ENCODE measurements around the gene GRIP2. TPM values are rescaled to one million over a fixed set of nuclear protein-coding genes. Genes with fewer than 3 reads are reported as not detected.

The GRIP2 gene
- total RNA-seq, 2 experiments from 2014 or later, result not detected

DNA sequence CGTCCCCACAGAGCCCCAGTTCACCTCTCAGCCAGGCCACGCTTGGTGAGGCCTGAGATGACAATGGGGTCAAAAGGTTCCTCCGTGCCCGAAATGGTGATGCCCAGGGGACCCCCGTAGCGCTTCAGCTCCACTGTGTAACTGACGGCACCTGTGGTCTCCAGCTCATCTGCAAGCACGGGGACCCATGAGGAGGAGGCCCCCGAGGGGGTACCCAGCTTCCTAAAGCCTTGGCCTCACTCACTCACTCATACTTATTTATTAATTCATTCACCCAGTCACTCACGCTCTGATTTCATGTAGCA lies 30.4 kb downstream of the GRIP2 start:
- Mint-ChIP-seq H3K4me3 (no peak overlapping the region), H3K4me1 (ENCODE audit: low read depth) (peaks cover 5% of the 10 kb centered on the region), H3K27ac (no peak overlapping the region), H3K9me3 (no peaks in the 10 kb centered on the region), H3K27me3 (no peaks in the 10 kb centered on the region), H3K36me3 (ENCODE audit: low read depth) (no peaks in the 10 kb centered on the region)
- intact Hi-C loops (cut with DNase I, micrococcal nuclease), result loop anchor here (2.0 to 5.0 kb wide), 2 partner anchors 411 to 413 kb away; no protein-coding TSS in a partner anchor
- CTCF ChIA-PET, result no interaction called here
- ATAC-seq (ENCODE audit: poor library complexity), result no peak
- H3K36me3 ChIP-seq (ENCODE audit: insufficient read depth, low read length), result no peaks in the 10 kb centered on the region
- POLR2A ChIA-PET, result no interaction called here
- peak in 1 of 14 experiments; percentile 30 for DNase-seq
- no peaks in the 10 kb centered on the region for H3K9me3 ChIP-seq (ENCODE audit: control insufficient read depth in 1 of 2, insufficient read depth in 1 of 2, low read length in 2 of 2)
- TF ChIP-seq, protein P1, sequence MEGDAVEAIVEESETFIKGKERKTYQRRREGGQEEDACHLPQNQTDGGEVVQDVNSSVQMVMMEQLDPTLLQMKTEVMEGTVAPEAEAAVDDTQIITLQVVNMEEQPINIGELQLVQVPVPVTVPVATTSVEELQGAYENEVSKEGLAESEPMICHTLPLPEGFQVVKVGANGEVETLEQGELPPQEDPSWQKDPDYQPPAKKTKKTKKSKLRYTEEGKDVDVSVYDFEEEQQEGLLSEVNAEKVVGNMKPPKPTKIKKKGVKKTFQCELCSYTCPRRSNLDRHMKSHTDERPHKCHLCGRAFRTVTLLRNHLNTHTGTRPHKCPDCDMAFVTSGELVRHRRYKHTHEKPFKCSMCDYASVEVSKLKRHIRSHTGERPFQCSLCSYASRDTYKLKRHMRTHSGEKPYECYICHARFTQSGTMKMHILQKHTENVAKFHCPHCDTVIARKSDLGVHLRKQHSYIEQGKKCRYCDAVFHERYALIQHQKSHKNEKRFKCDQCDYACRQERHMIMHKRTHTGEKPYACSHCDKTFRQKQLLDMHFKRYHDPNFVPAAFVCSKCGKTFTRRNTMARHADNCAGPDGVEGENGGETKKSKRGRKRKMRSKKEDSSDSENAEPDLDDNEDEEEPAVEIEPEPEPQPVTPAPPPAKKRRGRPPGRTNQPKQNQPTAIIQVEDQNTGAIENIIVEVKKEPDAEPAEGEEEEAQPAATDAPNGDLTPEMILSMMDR (IDR thresholded peaks at IDR 0.05), result no peak
- no peak overlapping the region for H3K27ac ChIP-seq (ENCODE audit: low read depth in 1 of 2, low read length in 2 of 2)
- H3K27me3 ChIP-seq (ENCODE audit: control insufficient read depth in 1 of 2, insufficient read depth in 2 of 2, low read length in 2 of 2), result no peaks in the 10 kb centered on the region
- H3K4me1 ChIP-seq (ENCODE audit: insufficient read depth, low read length), result peaks cover 5% of the 10 kb centered on the region
- H3K4me3 ChIP-seq (ENCODE audit: low read length), result no peak overlapping the region

DNA sequence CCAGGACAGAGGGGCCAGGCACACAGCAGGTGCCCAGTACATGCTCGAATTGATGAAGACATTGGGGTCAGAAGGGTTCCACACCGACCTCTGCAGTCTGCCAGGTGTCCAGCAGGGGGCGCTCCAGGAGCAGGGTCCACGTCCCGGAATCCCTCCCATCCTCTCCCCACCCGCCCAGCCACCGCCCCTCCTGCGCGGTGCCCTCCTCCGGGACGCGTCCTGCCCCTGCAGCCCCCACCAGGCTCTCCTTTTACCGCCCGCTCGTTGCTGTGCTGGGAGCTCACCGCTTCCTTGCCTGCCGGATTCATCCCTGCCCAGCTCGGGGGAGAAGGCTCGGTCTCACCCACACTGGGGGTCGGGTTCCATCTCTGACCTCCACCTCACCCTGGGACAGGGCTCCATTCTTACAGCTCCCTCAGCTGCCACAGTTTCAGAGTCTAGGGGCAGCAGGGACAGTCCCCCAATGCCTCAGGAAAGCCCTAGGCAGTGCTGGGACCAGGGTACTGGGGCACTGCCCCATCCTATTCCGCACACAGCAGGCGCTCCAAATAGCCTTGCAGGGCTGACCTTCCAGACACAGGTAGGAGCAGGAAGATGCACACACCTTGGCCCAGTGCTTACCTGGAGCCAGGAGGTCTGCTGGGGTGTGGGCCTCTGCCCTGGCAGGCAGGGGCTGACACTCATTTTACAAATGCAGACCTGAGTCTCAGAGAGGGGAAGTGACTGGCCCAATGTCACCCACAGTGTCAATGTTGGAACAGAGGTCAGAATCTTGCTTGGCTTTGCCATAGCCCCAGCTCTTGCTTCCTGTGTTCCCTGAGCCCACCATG lies 31.0 kb downstream of the GRIP2 start:
- no peak overlapping the region for H3K4me3 ChIP-seq (ENCODE audit: low read length)
- intact Hi-C loops (cut with DNase I, micrococcal nuclease), result loop anchor here (2.0 to 5.0 kb wide), 2 partner anchors 412 to 413 kb away; no protein-coding TSS in a partner anchor
- POLR2A ChIA-PET, result no interaction called here
- H3K27ac ChIP-seq (ENCODE audit: low read depth in 1 of 2, low read length in 2 of 2), result no peak overlapping the region
- H3K4me1 ChIP-seq (ENCODE audit: insufficient read depth, low read length), result peaks cover 5% of the 10 kb centered on the region
- no peaks in the 10 kb centered on the region for H3K27me3 Mint-ChIP-seq
- no peaks in the 10 kb centered on the region for H3K36me3 ChIP-seq (ENCODE audit: insufficient read depth, low read length)
- H3K27me3 ChIP-seq (ENCODE audit: control insufficient read depth in 1 of 2, insufficient read depth in 2 of 2, low read length in 2 of 2), result no peaks in the 10 kb centered on the region
- DNase-seq (peak; percentile 43 to 79 (median 62)), ATAC-seq (ENCODE audit: poor library complexity) (peak; percentile 57)
- H3K27ac Mint-ChIP-seq, result no peak overlapping the region
- TF ChIP-seq, protein P1 (IDR thresholded peaks at IDR 0.05), result peak; percentile 95
- H3K4me3 Mint-ChIP-seq, result no peak overlapping the region
- CTCF ChIA-PET, result no interaction called here
- no peaks in the 10 kb centered on the region for H3K9me3 Mint-ChIP-seq
- H3K9me3 ChIP-seq (ENCODE audit: control insufficient read depth in 1 of 2, insufficient read depth in 1 of 2, low read length in 2 of 2), result no peaks in the 10 kb centered on the region
- peaks cover 5% of the 10 kb centered on the region for H3K4me1 Mint-ChIP-seq (ENCODE audit: low read depth)
- H3K36me3 Mint-ChIP-seq (ENCODE audit: low read depth), result no peaks in the 10 kb centered on the region

DNA sequence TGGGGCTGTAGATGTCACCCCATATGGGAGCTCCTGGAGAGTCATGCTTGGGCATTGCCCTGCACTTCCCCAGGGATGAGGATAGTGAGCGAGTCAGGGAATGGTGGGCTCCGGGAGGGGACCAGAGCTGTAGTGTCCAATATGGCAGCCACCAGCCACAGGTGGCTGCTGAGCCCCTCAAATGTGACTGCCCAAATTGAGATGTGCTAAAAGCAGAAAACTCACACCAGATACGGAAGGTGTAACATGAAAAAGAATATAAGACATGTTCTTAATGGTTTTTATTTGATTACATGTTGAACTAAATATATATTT lies 31.7 kb downstream of the GRIP2 start:
- H3K27me3 ChIP-seq (ENCODE audit: control insufficient read depth in 1 of 2, insufficient read depth in 2 of 2, low read length in 2 of 2), result no peaks in the 10 kb centered on the region
- no peak overlapping the region for H3K27ac Mint-ChIP-seq
- H3K27me3 Mint-ChIP-seq, result no peaks in the 10 kb centered on the region
- no peak overlapping the region for H3K4me3 ChIP-seq (ENCODE audit: low read length)
- ChIA-PET CTCF (no interaction called here), POLR2A (no interaction called here)
- ATAC-seq (ENCODE audit: poor library complexity) (no peak), DNase-seq (peak in 1 of 14 experiments; percentile 14)
- no peak overlapping the region for H3K4me3 Mint-ChIP-seq
- H3K4me1 ChIP-seq (ENCODE audit: insufficient read depth, low read length), result peaks cover 5% of the 10 kb centered on the region
- no peaks in the 10 kb centered on the region for H3K36me3 Mint-ChIP-seq (ENCODE audit: low read depth)
- no peaks in the 10 kb centered on the region for H3K9me3 Mint-ChIP-seq
- peaks cover 5% of the 10 kb centered on the region for H3K4me1 Mint-ChIP-seq (ENCODE audit: low read depth)
- H3K9me3 ChIP-seq (ENCODE audit: control insufficient read depth in 1 of 2, insufficient read depth in 1 of 2, low read length in 2 of 2), result peaks cover 0 to under 1% of the 10 kb centered on the region in 2 experiments
- intact Hi-C loops (cut with DNase I, micrococcal nuclease), result loop anchor here (2.0 to 5.0 kb wide), 2 partner anchors 412 to 414 kb away; no protein-coding TSS in a partner anchor
- TF ChIP-seq, protein P1 (IDR thresholded peaks at IDR 0.05), result no peak
- no peak overlapping the region for H3K27ac ChIP-seq (ENCODE audit: low read depth in 1 of 2, low read length in 2 of 2)
- H3K36me3 ChIP-seq (ENCODE audit: insufficient read depth, low read length), result no peaks in the 10 kb centered on the region
